Measurements from ENCODE around the gene HIBCH. TPM values are rescaled to one million over a fixed set of nuclear protein-coding genes. Genes with fewer than 3 reads are reported as not detected.

HIBCH gene
- total and polyA plus RNA-seq, 2 donors from 2014 or later: 35.7 to 115 TPM

DNA sequence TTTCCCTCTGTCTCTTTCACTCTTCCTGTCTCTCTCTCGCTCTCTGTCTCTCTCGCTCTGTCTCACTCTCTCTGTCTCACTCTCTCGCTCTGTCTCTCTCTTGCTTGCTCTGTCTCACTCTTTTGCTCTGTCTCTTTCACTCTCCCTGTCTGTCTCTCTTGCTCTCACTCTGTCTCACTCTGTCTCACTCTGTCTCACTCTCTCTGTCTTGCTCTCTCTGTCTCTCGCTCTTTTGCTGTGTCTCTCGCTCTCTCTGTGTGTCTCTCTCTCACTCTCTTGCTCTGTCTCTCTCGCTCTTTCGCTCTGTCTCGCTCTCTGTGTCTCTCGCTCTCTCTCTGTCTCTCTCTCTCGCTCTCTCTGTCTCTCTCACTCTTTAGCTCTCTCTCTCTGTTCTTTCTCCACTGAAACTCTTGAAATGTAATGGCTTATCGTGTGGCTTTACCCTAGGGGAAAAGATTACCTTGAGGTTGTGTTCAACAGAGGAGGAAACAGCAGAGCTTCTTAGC, 46.7 kb upstream of the HIBCH start:
- H3K9me3 ChIP-seq (ENCODE audit: control insufficient read depth in 2 of 3, insufficient read depth in 1 of 3, low read length in 3 of 3): no peaks in the 10 kb centered on the region
- FAIRE-seq (no peak), DNase-seq (no peak)
- H3K9ac ChIP-seq (ENCODE audit: low read length in 3 of 3): no peak overlapping the region
- TF ChIP-seq, protein P1, sequence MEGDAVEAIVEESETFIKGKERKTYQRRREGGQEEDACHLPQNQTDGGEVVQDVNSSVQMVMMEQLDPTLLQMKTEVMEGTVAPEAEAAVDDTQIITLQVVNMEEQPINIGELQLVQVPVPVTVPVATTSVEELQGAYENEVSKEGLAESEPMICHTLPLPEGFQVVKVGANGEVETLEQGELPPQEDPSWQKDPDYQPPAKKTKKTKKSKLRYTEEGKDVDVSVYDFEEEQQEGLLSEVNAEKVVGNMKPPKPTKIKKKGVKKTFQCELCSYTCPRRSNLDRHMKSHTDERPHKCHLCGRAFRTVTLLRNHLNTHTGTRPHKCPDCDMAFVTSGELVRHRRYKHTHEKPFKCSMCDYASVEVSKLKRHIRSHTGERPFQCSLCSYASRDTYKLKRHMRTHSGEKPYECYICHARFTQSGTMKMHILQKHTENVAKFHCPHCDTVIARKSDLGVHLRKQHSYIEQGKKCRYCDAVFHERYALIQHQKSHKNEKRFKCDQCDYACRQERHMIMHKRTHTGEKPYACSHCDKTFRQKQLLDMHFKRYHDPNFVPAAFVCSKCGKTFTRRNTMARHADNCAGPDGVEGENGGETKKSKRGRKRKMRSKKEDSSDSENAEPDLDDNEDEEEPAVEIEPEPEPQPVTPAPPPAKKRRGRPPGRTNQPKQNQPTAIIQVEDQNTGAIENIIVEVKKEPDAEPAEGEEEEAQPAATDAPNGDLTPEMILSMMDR (IDR thresholded peaks at IDR 0.05; ENCODE audit: borderline replicate concordance, extremely low read depth, insufficient read depth): no peak
- intact Hi-C loops (cut with DNase I): no loop called here
- no peak overlapping the region for H3K4me3 ChIP-seq (ENCODE audit: low read length in 3 of 3)
- no peak overlapping the region for H3K27ac ChIP-seq (ENCODE audit: low read depth in 2 of 2, low read length in 2 of 2)
- H3K27me3 ChIP-seq (ENCODE audit: control insufficient read depth, insufficient read depth, low read length): no peaks in the 10 kb centered on the region
- H3K36me3 ChIP-seq (ENCODE audit: control insufficient read depth in 2 of 3, insufficient read depth in 3 of 3, low read length in 3 of 3): peaks cover 0 to 10% (median 10%) of the 10 kb centered on the region in 3 donors
- H3K4me1 ChIP-seq (ENCODE audit: control insufficient read depth in 2 of 3, insufficient read depth in 2 of 3, low read depth in 1 of 3, low read length in 3 of 3): no peaks in the 10 kb centered on the region

GRCh38 chr2:190365499-190366204, 46.0 kb upstream of the HIBCH start:
- TF ChIP-seq, protein P1 (IDR thresholded peaks at IDR 0.05; ENCODE audit: borderline replicate concordance, extremely low read depth, insufficient read depth): no peak
- DNase-seq (no peak), FAIRE-seq (no peak)
- intact Hi-C loops (cut with DNase I): no loop called here
- Histone ChIP-seq H3K9ac (ENCODE audit: low read length in 3 of 3) (no peak overlapping the region), H3K27ac (ENCODE audit: low read depth in 2 of 2, low read length in 2 of 2) (no peak overlapping the region), H3K4me3 (ENCODE audit: low read length in 3 of 3) (no peak overlapping the region), H3K27me3 (ENCODE audit: control insufficient read depth, insufficient read depth, low read length) (no peaks in the 10 kb centered on the region), H3K4me1 (ENCODE audit: control insufficient read depth in 2 of 3, insufficient read depth in 2 of 3, low read depth in 1 of 3, low read length in 3 of 3) (no peaks in the 10 kb centered on the region), H3K9me3 (ENCODE audit: control insufficient read depth in 2 of 3, insufficient read depth in 1 of 3, low read length in 3 of 3) (no peaks in the 10 kb centered on the region), H3K36me3 (ENCODE audit: control insufficient read depth in 2 of 3, insufficient read depth in 3 of 3, low read length in 3 of 3) (peaks cover 0 to 10% (median 3%) of the 10 kb centered on the region in 3 donors)

GRCh38 chr2:190362894-190363293, 43.3 kb upstream of the HIBCH start:
- DNase-seq: no peak
- Histone ChIP-seq H3K27me3 (ENCODE audit: control insufficient read depth, insufficient read depth, low read length) (no peaks in the 10 kb centered on the region), H3K9ac (ENCODE audit: low read length in 3 of 3) (no peak overlapping the region), H3K4me3 (ENCODE audit: low read length in 3 of 3) (no peak overlapping the region), H3K4me1 (ENCODE audit: control insufficient read depth in 2 of 3, insufficient read depth in 2 of 3, low read depth in 1 of 3, low read length in 3 of 3) (peaks cover 0 to 4% (median 4%) of the 10 kb centered on the region in 3 donors), H3K9me3 (ENCODE audit: control insufficient read depth in 2 of 3, insufficient read depth in 1 of 3, low read length in 3 of 3) (no peaks in the 10 kb centered on the region), H3K36me3 (ENCODE audit: control insufficient read depth in 2 of 3, insufficient read depth in 3 of 3, low read length in 3 of 3) (peaks cover 0 to 7% (median 0%) of the 10 kb centered on the region in 3 donors), H3K27ac (ENCODE audit: low read depth in 2 of 2, low read length in 2 of 2) (no peak overlapping the region)
- intact Hi-C loops (cut with DNase I): no loop called here
- TF ChIP-seq, protein P1 (IDR thresholded peaks at IDR 0.05; ENCODE audit: borderline replicate concordance, extremely low read depth, insufficient read depth): no peak
- FAIRE-seq: no peak

All from kidney (tissue), 14 donors.